ENCODE results near the gene FKBP1B.
"Not testable (repeated sequence)": the region's sequence is repeated elsewhere in the genome, so short reads cannot be mapped to it uniquely, and the experiment has no call there.

Gene FKBP1B

DNA sequence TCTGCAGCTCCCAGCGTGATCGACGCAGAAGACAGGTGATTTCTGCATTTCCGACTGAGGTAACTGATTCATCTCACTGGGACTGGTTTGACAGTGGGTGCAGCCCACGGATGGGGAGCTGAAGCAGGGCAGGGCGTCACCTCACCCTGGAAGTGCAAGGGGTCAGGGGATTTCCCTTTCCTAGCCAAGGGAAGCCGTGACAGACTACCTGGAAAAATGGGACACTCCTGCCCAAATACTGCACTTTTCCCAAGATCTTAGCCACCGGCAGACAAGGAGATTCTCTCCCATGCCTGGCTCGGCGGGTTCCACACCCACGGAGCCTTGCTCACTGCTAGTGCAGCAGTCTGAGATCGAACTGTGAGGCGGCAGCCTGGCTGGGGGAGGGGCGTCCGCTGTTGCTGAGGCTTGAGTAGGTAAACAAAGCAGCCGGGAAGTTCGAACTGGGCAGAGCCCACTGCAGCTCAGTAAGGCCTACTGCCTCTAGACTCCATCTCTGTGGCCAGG lies 45.7 kb downstream of the FKBP1B start:
- DNase-seq (ENCODE audit: low spot score in 2 of 2); H3K4me1 Mint-ChIP-seq; H3K27ac Mint-ChIP-seq; ATAC-seq; H3K9me3 Mint-ChIP-seq; H3K4me3 Mint-ChIP-seq: not testable (repeated sequence)
- H3K36me3 Mint-ChIP-seq = peaks cover 20% of the 10 kb centered on the region

DNA sequence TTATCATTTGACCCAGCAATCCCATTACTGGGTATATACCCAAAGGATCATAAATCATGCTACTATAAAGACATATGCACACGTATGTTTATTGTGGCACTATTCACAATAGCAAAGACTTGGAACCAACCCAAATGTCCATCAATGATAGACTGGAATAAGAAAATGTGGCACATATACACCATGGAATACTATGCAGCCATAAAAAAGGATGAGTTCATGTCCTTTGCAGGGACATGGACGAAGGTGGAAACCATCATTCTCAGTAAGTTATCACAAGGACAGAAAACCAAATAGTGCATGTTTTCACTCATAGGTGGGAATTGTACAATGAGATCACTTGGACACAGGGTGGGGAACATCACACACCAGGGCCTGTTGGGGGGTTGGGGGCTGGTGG lies 51.2 kb downstream of the FKBP1B start:
- H3K4me1 Mint-ChIP-seq; ATAC-seq; H3K4me3 Mint-ChIP-seq; DNase-seq (ENCODE audit: low spot score in 2 of 2); H3K9me3 Mint-ChIP-seq; H3K27ac Mint-ChIP-seq; H3K36me3 Mint-ChIP-seq: not testable (repeated sequence)

DNA sequence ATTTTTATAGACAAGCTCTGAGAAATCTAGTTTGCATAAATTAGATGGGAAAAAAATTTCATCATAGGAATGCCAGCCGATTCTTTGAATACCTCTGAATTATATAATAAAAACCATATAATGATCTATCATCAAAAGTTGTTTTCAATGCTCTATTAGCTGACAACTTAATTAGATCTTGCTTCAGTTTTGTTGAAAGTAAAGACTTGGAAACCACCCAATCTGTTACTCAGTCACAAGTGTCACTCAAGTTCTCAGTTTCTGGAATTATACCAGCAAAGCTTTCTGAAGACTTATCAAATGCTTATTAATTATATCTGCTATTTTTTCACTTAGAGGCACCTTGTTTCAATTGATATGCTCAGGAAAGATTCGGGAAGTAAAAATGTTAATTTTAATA lies 52.5 kb downstream of the FKBP1B start:
- Mint-ChIP-seq H3K36me3 (no peaks in the 10 kb centered on the region), H3K4me3 (no peak overlapping the region), H3K27ac (no peak overlapping the region), H3K4me1 (no peaks in the 10 kb centered on the region), H3K9me3 (peaks cover 9% of the 10 kb centered on the region)
- ATAC-seq (no peak), DNase-seq (ENCODE audit: low spot score in 2 of 2) (no peak)

DNA sequence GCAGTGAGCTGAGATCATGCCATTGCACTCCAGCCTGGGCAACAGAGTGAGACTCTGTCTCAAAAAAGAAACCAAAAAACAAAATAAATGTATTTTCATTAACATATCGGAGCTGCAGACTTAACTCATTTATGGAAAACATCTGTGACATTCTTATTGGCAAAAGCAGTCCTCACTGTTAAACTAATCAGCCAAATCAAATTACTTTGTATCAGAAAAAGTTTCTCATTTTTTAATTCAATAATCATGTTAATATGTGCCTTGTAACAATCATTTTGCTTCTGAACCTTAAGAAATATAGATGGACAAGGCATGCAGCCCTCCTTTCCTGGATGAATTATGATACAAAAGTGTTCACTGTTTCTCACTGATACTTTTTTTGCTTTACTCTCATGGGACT lies 53.1 kb downstream of the FKBP1B start:
- ATAC-seq (no peak), DNase-seq (ENCODE audit: low spot score in 2 of 2) (no peak)
- H3K9me3 Mint-ChIP-seq = peaks cover 12% of the 10 kb centered on the region
- no peak overlapping the region for H3K4me3 Mint-ChIP-seq
- H3K4me1 Mint-ChIP-seq = no peaks in the 10 kb centered on the region
- no peak overlapping the region for H3K27ac Mint-ChIP-seq
- H3K36me3 Mint-ChIP-seq = no peaks in the 10 kb centered on the region

DNA sequence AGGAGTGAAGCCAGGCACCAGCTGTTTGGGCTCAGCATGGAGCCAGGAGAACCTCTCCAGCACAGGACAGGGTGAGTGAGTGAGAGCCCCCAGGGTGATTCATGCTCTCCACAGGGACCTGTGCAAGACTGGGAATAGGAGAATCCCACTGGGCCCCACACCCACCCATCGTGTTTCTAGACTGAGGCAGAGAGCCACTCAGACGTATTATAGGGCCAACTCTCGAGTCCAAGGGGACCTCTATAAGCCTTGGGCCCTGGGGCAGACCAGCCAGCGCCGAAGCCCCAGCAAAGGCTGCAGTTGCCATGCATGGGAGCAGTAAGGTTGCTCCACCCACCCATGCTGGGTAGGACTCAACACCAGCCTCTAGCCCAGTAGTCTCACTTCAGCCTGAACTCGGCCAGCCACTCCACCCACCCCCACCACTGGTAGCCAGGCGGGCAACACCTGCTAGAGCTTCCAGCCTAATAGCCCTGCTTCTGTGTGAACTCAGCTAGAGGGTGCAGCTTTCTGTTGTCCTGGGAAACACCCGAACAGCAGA lies 54.6 kb downstream of the FKBP1B start:
- H3K4me3 Mint-ChIP-seq = no peak overlapping the region
- ATAC-seq (no peak), DNase-seq (ENCODE audit: low spot score in 2 of 2) (no peak)
- H3K9me3 Mint-ChIP-seq = peaks cover 11% of the 10 kb centered on the region
- H3K27ac Mint-ChIP-seq = no peak overlapping the region
- no peaks in the 10 kb centered on the region for H3K36me3 Mint-ChIP-seq
- no peaks in the 10 kb centered on the region for H3K4me1 Mint-ChIP-seq

DNA sequence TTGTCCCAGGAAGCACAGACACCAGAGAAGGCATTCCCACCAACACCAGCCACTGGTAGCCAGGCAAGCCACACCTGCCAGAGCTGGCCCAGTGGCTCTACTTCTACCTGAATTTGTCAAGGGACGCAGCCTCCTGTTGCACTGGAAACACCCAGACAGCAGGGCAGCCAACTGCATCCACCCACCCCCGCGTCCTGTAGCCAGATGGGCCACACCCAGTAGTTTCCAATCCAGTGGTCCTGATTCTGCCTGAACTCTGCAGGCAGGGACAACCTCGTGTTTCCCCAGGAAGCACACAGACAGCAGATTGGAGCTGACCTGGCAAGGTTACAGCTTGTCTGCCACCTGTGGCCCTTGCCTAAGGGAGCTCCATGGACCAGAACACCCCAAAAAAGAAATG lies 55.4 kb downstream of the FKBP1B start:
- H3K27ac Mint-ChIP-seq = no peak overlapping the region
- no peak for DNase-seq (ENCODE audit: low spot score in 2 of 2)
- no peak overlapping the region for H3K4me3 Mint-ChIP-seq
- H3K9me3 Mint-ChIP-seq = peaks cover 13% of the 10 kb centered on the region
- H3K4me1 Mint-ChIP-seq = no peaks in the 10 kb centered on the region
- H3K36me3 Mint-ChIP-seq = no peaks in the 10 kb centered on the region
- no peak for ATAC-seq

DNA sequence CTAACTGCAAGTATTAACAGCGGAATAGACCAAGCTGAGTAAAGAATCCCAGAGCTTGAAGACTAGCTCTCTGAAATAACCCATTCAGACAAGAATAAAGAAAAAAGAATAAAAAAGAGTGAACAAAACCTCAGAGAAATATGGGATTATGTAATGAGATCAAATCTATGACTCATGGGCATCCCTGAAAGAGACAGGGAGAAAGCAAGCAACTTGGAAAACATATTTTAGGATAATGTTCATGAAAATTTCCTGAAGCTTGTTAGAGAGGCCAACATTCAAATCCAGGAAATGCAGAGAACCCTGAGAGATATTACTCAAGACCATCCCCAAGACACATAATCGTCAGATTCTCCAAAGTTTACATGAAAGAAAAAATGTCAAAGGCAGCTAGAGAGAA lies 56.3 kb downstream of the FKBP1B start:
- ATAC-seq = no peak
- DNase-seq (ENCODE audit: low spot score in 2 of 2) = no peak
- H3K36me3 Mint-ChIP-seq = no peaks in the 10 kb centered on the region
- H3K4me1 Mint-ChIP-seq = no peaks in the 10 kb centered on the region
- no peak overlapping the region for H3K27ac Mint-ChIP-seq
- H3K4me3 Mint-ChIP-seq = no peak overlapping the region
- H3K9me3 Mint-ChIP-seq = peaks cover 13% of the 10 kb centered on the region

DNA sequence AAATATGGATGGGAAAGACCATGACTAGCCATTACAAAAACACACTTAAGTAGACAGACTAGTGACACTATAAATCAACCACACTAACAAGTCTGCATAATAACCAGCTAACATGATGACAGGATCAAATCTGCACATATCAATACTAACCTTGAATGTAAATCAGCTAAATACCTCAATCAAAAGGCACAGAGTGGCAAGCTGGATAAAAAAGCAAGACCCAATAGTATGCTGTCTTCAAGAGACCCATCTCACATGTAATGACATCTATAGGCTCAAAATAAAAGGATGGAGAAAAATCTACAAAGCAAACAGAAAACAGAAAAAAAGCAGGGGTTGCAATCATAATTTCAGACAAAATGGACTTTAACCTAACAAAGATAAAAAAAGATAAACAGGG lies 57.2 kb downstream of the FKBP1B start:
- Mint-ChIP-seq H3K9me3 (peaks cover 13% of the 10 kb centered on the region), H3K36me3 (no peaks in the 10 kb centered on the region), H3K27ac (no peak overlapping the region), H3K4me1 (no peaks in the 10 kb centered on the region), H3K4me3 (no peak overlapping the region)
- ATAC-seq (no peak), DNase-seq (ENCODE audit: low spot score in 2 of 2) (no peak)

DNA sequence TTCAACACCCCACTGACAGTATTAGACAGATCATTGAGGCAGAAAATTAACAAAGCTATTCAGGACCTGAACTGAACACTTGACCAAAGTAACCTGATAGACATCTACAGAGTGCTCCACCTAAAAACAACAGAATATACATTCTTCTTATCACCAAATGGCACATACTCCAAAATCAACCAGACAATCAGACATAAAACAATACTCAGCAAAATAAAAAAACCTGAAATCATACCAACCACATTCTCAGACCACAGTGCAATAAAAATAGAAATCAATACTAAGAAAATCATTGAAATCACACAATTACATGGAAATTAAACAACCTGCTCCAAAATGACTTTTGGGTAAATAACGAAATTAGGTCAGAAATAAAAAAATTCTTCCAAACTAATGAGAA lies 57.8 kb downstream of the FKBP1B start:
- H3K36me3 Mint-ChIP-seq = no peaks in the 10 kb centered on the region
- H3K4me3 Mint-ChIP-seq = no peak overlapping the region
- H3K9me3 Mint-ChIP-seq = peaks cover 13% of the 10 kb centered on the region
- DNase-seq (ENCODE audit: low spot score in 2 of 2) (no peak), ATAC-seq (no peak)
- H3K27ac Mint-ChIP-seq = no peak overlapping the region
- no peaks in the 10 kb centered on the region for H3K4me1 Mint-ChIP-seq

DNA sequence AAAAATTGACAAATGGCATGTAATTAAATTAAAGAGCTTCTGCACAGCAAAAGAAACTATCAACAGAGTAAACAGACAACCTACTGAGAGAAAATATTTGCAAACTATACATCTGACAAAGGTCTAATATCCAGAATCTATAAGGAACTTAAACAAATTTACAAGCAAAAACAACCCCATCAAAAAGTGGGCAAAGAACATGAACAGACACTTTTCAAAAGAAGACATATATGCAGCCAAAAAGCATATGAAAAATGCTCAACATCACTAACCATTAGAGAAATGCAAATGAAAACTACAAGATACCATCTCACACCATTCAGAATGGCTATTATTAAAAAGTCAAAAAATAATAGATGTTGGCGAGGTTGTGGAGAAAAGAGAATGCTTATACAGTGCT lies 59.9 kb downstream of the FKBP1B start:
- H3K36me3 Mint-ChIP-seq; ATAC-seq; H3K4me1 Mint-ChIP-seq; H3K4me3 Mint-ChIP-seq; H3K27ac Mint-ChIP-seq; DNase-seq (ENCODE audit: low spot score in 2 of 2): not testable (repeated sequence)
- peaks cover 13% of the 10 kb centered on the region for H3K9me3 Mint-ChIP-seq

DNA sequence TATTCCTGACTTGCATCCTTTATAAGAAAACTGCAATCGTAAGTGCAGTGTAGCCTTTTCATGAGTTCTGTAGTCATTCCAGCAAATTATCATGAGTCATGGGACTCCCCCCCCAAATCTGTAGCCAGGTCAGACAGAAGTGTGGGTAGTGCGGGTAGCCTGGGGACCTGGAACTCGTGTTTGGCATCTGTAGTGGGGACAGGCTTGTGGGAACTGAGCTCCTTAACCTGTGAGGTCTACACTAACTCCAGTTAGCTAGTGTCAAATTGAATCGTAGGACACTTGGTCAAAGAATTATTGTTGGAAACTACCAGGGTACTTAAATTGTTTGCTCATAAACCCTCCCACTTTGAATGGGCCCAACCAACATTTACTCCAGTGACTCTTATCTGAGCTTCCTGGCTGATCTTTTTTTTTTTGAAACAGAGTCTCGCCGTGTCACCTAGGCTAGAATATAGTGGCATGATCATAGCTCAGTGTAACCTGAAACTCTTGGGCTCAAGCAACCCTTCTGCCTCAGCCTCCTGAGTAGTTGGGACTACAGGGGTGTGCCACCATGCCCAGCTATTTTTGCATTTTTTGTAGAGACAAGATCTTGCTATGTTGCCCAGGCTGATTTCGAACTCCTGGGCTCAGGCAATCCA lies 61.2 kb downstream of the FKBP1B start:
- Mint-ChIP-seq H3K4me3 (no peak overlapping the region), H3K27ac (no peak overlapping the region), H3K9me3 (peaks cover 10% of the 10 kb centered on the region), H3K36me3 (no peaks in the 10 kb centered on the region), H3K4me1 (no peaks in the 10 kb centered on the region)
- no peak for ATAC-seq
- DNase-seq (ENCODE audit: low spot score in 2 of 2) = no peak

DNA sequence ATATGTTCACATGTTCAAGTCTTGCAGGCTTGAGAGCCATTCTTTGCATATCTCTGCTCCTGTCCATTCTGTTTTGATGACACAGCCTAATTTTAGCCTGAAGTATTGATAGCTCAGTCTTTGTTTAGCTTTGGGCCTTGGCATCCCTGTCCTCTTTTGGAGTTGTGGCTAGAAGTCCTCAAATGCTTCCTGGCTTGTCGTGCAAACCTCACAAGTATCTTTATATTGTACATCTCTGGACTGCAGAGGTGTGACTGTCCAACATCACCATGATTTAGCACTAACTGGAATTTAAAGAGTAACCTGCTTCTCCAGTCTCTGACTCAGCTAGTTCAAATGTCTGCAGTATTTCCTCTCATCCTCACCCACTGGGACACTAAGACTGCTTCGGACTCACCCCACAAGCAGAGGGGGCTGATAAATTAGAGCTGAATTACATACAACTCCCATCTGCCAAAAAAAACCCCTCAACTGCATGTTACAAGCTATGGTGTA lies 61.9 kb downstream of the FKBP1B start:
- ATAC-seq = no peak
- no peaks in the 10 kb centered on the region for H3K4me1 Mint-ChIP-seq
- no peak overlapping the region for H3K27ac Mint-ChIP-seq
- no peak for DNase-seq (ENCODE audit: low spot score in 2 of 2)
- H3K36me3 Mint-ChIP-seq = no peaks in the 10 kb centered on the region
- peaks cover 10% of the 10 kb centered on the region for H3K9me3 Mint-ChIP-seq
- no peak overlapping the region for H3K4me3 Mint-ChIP-seq

Measured in stimulated activated effector memory CD8-positive, alpha-beta T cell treated with anti-CD3 and anti-CD28 coated beads, Interleukin-12 subunit alpha, Interleukin-12 subunit beta, amount 100 ng/mL, for 72 hours (primary cell).